Ishikawa (cell line): ENCODE results near the gene PRAMEF1.
"Not testable (repeated sequence)": the region's sequence is repeated elsewhere in the genome, so short reads cannot be mapped to it uniquely, and the experiment has no call there.

Experiments used
- CEBPB ChIP-seq: IDR thresholded peaks from 2 replicates; pipeline ENCODE4 v1.6.1; 2012
- CREB1 ChIP-seq: IDR thresholded peaks from 2 replicates; pipeline ENCODE4 v1.6.1; 2012; ENCODE audit warnings: low read depth
- EP300 ChIP-seq: IDR thresholded peaks from 2 replicates; pipeline ENCODE4 v1.6.1; 2012; ENCODE audit warnings: borderline replicate concordance
- NFIC ChIP-seq: IDR thresholded peaks from 2 replicates; pipeline ENCODE4 v1.6.1; 2012
- RAD21 ChIP-seq: IDR thresholded peaks from 2 replicates; pipeline ENCODE4 v1.6.1; 2012; ENCODE audit warnings: low read depth
- TAF1 ChIP-seq: IDR thresholded peaks from 2 replicates; pipeline ENCODE4 v1.6.1; 2012; ENCODE audit warnings: low read depth, mild to moderate bottlenecking
- TCF12 ChIP-seq: IDR thresholded peaks from 2 replicates; pipeline ENCODE4 v1.6.1; 2012; ENCODE audit warnings: low read depth
- TEAD4 ChIP-seq: IDR thresholded peaks from 2 replicates; pipeline ENCODE4 v1.6.1; 2012
- YY1 ChIP-seq: IDR thresholded peaks from 2 replicates; pipeline ENCODE4 v1.6.1; 2012; ENCODE audit warnings: low read depth
- ZBTB7A ChIP-seq: IDR thresholded peaks from 2 replicates; pipeline ENCODE4 v1.6.1; 2012; ENCODE audit warnings: low read depth
- TF ChIP-seq, protein P1 (sequence below): IDR thresholded peaks from 2 replicates; pipeline ENCODE4 v1.6.1; 2012; ENCODE audit warnings: low read depth, mild to moderate bottlenecking
- TF ChIP-seq, protein P2 (sequence below): IDR thresholded peaks from 2 replicates; pipeline ENCODE4 v1.6.1; 2012
- TF ChIP-seq, protein P3 (sequence below): IDR thresholded peaks from 2 replicates; pipeline ENCODE4 v1.6.1; 2012

DNA sequence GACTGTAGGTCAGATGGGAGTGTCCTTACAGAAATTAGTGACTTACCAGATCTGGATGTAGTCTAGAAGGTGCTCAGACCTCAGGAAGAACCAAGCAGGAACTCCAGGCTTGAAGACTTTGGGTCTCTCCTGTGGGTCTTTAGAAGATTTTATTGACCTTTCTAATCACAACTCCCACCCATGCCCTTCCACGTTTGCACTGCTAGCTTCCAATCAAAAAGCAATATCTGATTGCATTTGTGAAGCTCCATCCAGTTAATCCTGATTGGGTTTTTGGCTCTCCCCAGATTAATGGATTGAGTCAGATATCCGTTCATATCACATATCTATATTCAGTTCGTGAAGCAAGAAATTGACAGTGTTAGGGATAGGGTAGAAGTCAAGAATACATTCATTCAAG lies 40.1 kb downstream of the PRAMEF1 start, which contains the start of gene PRAMEF11:
- not testable (repeated sequence) for TF ChIP-seq NFIC, TAF1, YY1, RAD21, EP300, TEAD4, CREB1, CEBPB, TCF12, ZBTB7A
- TF ChIP-seq, protein P1, sequence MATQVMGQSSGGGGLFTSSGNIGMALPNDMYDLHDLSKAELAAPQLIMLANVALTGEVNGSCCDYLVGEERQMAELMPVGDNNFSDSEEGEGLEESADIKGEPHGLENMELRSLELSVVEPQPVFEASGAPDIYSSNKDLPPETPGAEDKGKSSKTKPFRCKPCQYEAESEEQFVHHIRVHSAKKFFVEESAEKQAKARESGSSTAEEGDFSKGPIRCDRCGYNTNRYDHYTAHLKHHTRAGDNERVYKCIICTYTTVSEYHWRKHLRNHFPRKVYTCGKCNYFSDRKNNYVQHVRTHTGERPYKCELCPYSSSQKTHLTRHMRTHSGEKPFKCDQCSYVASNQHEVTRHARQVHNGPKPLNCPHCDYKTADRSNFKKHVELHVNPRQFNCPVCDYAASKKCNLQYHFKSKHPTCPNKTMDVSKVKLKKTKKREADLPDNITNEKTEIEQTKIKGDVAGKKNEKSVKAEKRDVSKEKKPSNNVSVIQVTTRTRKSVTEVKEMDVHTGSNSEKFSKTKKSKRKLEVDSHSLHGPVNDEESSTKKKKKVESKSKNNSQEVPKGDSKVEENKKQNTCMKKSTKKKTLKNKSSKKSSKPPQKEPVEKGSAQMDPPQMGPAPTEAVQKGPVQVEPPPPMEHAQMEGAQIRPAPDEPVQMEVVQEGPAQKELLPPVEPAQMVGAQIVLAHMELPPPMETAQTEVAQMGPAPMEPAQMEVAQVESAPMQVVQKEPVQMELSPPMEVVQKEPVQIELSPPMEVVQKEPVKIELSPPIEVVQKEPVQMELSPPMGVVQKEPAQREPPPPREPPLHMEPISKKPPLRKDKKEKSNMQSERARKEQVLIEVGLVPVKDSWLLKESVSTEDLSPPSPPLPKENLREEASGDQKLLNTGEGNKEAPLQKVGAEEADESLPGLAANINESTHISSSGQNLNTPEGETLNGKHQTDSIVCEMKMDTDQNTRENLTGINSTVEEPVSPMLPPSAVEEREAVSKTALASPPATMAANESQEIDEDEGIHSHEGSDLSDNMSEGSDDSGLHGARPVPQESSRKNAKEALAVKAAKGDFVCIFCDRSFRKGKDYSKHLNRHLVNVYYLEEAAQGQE: not testable (repeated sequence)
- TF ChIP-seq, protein P2, sequence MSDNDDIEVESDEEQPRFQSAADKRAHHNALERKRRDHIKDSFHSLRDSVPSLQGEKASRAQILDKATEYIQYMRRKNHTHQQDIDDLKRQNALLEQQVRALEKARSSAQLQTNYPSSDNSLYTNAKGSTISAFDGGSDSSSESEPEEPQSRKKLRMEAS: not testable (repeated sequence)
- TF ChIP-seq, protein P3, sequence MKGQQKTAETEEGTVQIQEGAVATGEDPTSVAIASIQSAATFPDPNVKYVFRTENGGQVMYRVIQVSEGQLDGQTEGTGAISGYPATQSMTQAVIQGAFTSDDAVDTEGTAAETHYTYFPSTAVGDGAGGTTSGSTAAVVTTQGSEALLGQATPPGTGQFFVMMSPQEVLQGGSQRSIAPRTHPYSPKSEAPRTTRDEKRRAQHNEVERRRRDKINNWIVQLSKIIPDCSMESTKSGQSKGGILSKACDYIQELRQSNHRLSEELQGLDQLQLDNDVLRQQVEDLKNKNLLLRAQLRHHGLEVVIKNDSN: not testable (repeated sequence)
